ENCODE measurements around the gene PCLO. TPM values are rescaled to one million over a fixed set of nuclear protein-coding genes. Genes with fewer than 3 reads are reported as not detected.

The PCLO gene
- total RNA-seq, 2 experiments from 2014 or later = 0.35 to 1.4 TPM

DNA sequence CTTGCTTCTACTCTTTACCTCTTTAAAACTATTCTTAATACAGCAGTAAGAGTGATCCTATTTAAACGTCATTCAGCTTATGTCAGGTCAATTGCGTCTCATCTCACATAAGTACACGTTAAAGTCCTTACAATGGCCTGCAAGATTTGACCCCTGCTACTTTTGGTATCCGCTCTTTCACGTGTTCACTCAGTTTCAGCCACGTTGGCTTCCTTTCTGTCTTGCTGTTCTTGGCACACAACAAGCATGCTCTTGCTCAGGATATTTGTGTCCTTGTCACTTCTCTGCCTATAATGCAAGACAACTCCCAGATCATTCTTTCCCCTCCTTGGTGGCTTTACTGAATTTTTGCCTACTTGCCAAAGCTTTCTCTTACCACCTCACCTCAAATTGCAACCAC, 296.8 kb downstream of the PCLO start:
- Histone ChIP-seq H3K4me2 (ENCODE audit: low read length) (no peak overlapping the region), H3K9me3 (ENCODE audit: low read length) (no peaks in the 10 kb centered on the region), H3K27ac (ENCODE audit: low read depth, low read length, poor library complexity, severe bottlenecking) (no peak overlapping the region), H2AFZ (ENCODE audit: low read length) (no peak overlapping the region), H3K4me3 (ENCODE audit: low read depth, low read length, poor library complexity, severe bottlenecking) (no peak overlapping the region), H3K36me3 (ENCODE audit: insufficient read depth, low read length) (no peaks in the 10 kb centered on the region), H4K20me1 (ENCODE audit: insufficient read depth, low read length) (no peaks in the 10 kb centered on the region), H3K9me2 (ENCODE audit: insufficient read depth, low read length) (no peaks in the 10 kb centered on the region), H3K4me1 (ENCODE audit: insufficient read depth, low read length, poor library complexity, severe bottlenecking) (no peaks in the 10 kb centered on the region), H3K79me2 (ENCODE audit: insufficient read depth, low read depth, low read length) (no peaks in the 10 kb centered on the region)
- ChIA-PET POLR2A (interaction anchor here (0.9 kb wide), 1 partner anchor 192 kb away, joined by 5 read pairs; no protein-coding TSS in a partner anchor), CTCF (ENCODE audit: unreplicated experiment) (no interaction called here)
- intact Hi-C loops (cut with micrococcal nuclease; ENCODE audit: unreplicated experiment) = no loop called here
- BruUV-seq (replicated peaks) = no TSS peak
- TF ChIP-seq EZH2phosphoT487 (IDR thresholded peaks at IDR 0.05; ENCODE audit: borderline replicate concordance, low read depth, low read length) = no peak
- no peak for TF ChIP-seq CTCF (conservative IDR thresholded peaks at IDR 0.05; ENCODE audit: low read length)
- no peak for DNase-seq (ENCODE audit: low spot score)

DNA sequence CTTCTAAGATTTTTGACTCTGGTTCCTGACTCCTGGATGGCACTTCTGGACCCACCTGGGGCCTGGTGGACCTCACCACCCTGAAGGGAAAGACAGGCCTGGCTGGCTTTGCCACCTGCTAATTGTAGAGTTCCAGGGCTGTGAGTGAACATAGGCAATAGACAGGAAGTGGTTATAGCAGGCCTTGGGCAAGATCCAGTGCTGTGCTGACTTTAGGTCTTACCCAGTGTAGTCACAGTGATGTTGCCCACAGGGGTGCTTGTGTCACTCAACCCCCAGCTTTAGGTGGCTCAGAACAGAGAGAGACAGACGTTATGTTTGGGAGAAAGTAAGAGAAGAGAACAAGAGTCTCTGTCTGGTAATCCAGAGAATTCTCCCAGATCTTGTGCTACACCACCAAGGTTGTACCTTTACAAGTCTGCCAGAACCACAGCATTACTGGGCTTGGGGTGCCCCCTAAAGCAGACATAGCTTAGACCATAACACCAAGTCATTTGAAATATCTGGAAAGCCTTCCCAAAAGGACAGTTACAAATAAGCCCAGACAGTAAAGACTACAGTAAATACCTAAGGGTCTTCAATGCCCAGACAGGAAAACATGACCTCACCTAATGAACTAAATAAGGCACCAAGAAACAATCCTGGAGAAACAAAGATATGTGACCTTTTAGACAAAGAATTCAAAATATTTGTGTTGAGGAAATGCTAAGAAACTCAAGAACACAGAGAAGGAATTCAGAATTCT, 303.4 kb downstream of the PCLO start:
- DNase-seq (ENCODE audit: low spot score) = no peak
- Histone ChIP-seq H3K27ac (ENCODE audit: low read depth, low read length, poor library complexity, severe bottlenecking) (no peak overlapping the region), H3K79me2 (ENCODE audit: insufficient read depth, low read depth, low read length) (no peaks in the 10 kb centered on the region), H3K4me1 (ENCODE audit: insufficient read depth, low read length, poor library complexity, severe bottlenecking) (no peaks in the 10 kb centered on the region), H3K9me3 (ENCODE audit: low read length) (no peaks in the 10 kb centered on the region), H3K4me3 (ENCODE audit: low read depth, low read length, poor library complexity, severe bottlenecking) (no peak overlapping the region), H3K4me2 (ENCODE audit: low read length) (no peak overlapping the region), H4K20me1 (ENCODE audit: insufficient read depth, low read length) (no peaks in the 10 kb centered on the region), H3K9me2 (ENCODE audit: insufficient read depth, low read length) (no peaks in the 10 kb centered on the region), H3K36me3 (ENCODE audit: insufficient read depth, low read length) (no peaks in the 10 kb centered on the region), H2AFZ (ENCODE audit: low read length) (no peak overlapping the region)
- ChIA-PET CTCF (ENCODE audit: unreplicated experiment) (no interaction called here), POLR2A (no interaction called here)
- intact Hi-C loops (cut with micrococcal nuclease; ENCODE audit: unreplicated experiment) = no loop called here
- no peak for TF ChIP-seq CTCF (conservative IDR thresholded peaks at IDR 0.05; ENCODE audit: low read length)
- TF ChIP-seq EZH2phosphoT487 (IDR thresholded peaks at IDR 0.05; ENCODE audit: borderline replicate concordance, low read depth, low read length) = no peak
- BruUV-seq (replicated peaks) = no TSS peak

- DNase-seq (ENCODE audit: low spot score) = no peak
- TF ChIP-seq EZH2phosphoT487 (IDR thresholded peaks at IDR 0.05; ENCODE audit: borderline replicate concordance, low read depth, low read length) = no peak
- TF ChIP-seq CTCF (conservative IDR thresholded peaks at IDR 0.05; ENCODE audit: low read length) = no peak
- no peak overlapping the region for H3K4me3 ChIP-seq (ENCODE audit: low read depth, low read length, poor library complexity, severe bottlenecking)
- H3K9me3 ChIP-seq (ENCODE audit: low read length) = no peaks in the 10 kb centered on the region
- H3K4me1 ChIP-seq (ENCODE audit: insufficient read depth, low read length, poor library complexity, severe bottlenecking) = no peaks in the 10 kb centered on the region
- no peaks in the 10 kb centered on the region for H3K36me3 ChIP-seq (ENCODE audit: insufficient read depth, low read length)
- BruUV-seq (replicated peaks) = no TSS peak
- POLR2A ChIA-PET = no interaction called here
- no peak overlapping the region for H3K4me2 ChIP-seq (ENCODE audit: low read length)
- no peak overlapping the region for H2AFZ ChIP-seq (ENCODE audit: low read length)
- intact Hi-C loops (cut with micrococcal nuclease; ENCODE audit: unreplicated experiment) = no loop called here
- no peaks in the 10 kb centered on the region for H3K79me2 ChIP-seq (ENCODE audit: insufficient read depth, low read depth, low read length)
- H3K27ac ChIP-seq (ENCODE audit: low read depth, low read length, poor library complexity, severe bottlenecking) = no peak overlapping the region
- CTCF ChIA-PET (ENCODE audit: unreplicated experiment) = no interaction called here
- H4K20me1 ChIP-seq (ENCODE audit: insufficient read depth, low read length) = no peaks in the 10 kb centered on the region
- no peaks in the 10 kb centered on the region for H3K9me2 ChIP-seq (ENCODE audit: insufficient read depth, low read length)
These were observed 311.6 kb downstream of the PCLO start for GRCh38 chr7:82851121-82851520.
